MCF 10A (cell line): ENCODE results near the gene IL20. TPM values are rescaled to one million over a fixed set of nuclear protein-coding genes. Genes with fewer than 3 reads are reported as not detected.

Experiments used
- BruUV-seq: library from RNA; stranded (reverse); fragments of 400-500 nt; replicated peaks from 2 replicates; lab custom pipeline; 2021; lab: Mats Ljungman, UMichigan
- CTCF ChIA-PET: fragments of 300-600 bp; sonication (Branson Sonifier 250); formaldehyde crosslinking; extraction: SDS; loops from one replicate; lab custom pipeline; 2021; ENCODE audit warnings: antibody characterized with exemption, inconsistent platforms; lab: Yijun Ruan, JAX
- POLR2A ChIA-PET: fragments of 300-600, 350-650 bp; sonication (Branson Sonifier 250); formaldehyde crosslinking; extraction: SDS; loops from one replicate; lab custom pipeline; 2020; ENCODE audit warnings: antibody characterized with exemption, inconsistent platforms; lab: Yijun Ruan, JAX
- DNase-seq: peaks from one replicate; pipeline ENCODE4 v3.0.0-alpha.2; 2018; ENCODE audit not compliant: unreplicated experiment
- H3K27ac Mint-ChIP-seq: one replicate; pipeline ENCODE4 v1.8.0; 2022; ENCODE audit warnings: mild to moderate bottlenecking, low read depth, mixed read lengths; ENCODE audit not compliant: unreplicated experiment
- H3K27me3 Mint-ChIP-seq: one replicate; pipeline ENCODE4 v1.8.0; 2022; ENCODE audit warnings: mixed read lengths; ENCODE audit not compliant: insufficient read depth, unreplicated experiment
- H3K36me3 Mint-ChIP-seq: one replicate; pipeline ENCODE4 v1.8.0; 2022; ENCODE audit warnings: mild to moderate bottlenecking, moderate library complexity, mixed read lengths; ENCODE audit not compliant: insufficient read depth, unreplicated experiment
- H3K4me1 Mint-ChIP-seq: one replicate; pipeline ENCODE4 v1.8.0; 2022; ENCODE audit warnings: mixed read lengths; ENCODE audit not compliant: insufficient read depth, unreplicated experiment
- H3K4me3 Mint-ChIP-seq: one replicate; pipeline ENCODE4 v1.8.0; 2022; ENCODE audit warnings: mild to moderate bottlenecking, moderate library complexity, mixed read lengths; ENCODE audit not compliant: unreplicated experiment
- H3K9me3 Mint-ChIP-seq: one replicate; pipeline ENCODE4 v1.8.0; 2022; ENCODE audit warnings: mixed read lengths; ENCODE audit not compliant: unreplicated experiment
- intact Hi-C: fragments of 100-400 bp; cut with micrococcal nuclease; formaldehyde crosslinking; loops from 2 replicates; pipeline ENCODE4 v1.14.1; 2022
- total RNA-seq: library from RNA; stranded (reverse); gene quantifications from 2 replicates; pipeline ENCODE4 v1.2.3, GENCODE V29; 2022
- TF ChIP-seq, protein P1 (sequence below): fragments of 200-600 bp; IDR thresholded peaks from one replicate; pipeline ENCODE4 v1.8.0; 2022; ENCODE audit warnings: antibody characterized with exemption, mild to moderate bottlenecking; ENCODE audit not compliant: unreplicated experiment

IL20 gene
- total RNA-seq, 1 experiment from 2014 or later, result not detected

DNA sequence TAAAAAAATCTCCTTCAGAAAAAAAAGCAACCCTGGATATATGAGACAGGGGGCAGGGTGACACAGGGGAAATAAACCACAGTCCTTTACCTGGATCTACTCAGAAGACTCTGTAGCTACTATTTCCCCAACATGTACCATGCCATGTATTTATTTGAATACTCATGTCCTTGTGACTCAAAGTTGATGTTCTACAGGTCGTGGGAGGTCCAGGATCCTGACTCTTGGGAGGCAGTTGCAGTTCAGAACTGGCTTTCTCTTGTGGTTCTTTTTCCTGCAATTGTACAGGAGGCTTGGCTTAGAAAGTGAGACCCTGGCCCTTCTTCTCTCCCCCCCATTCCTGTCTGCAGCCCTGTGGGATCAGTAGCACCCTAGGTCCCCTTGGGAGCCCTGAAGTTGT is 26.0 kb downstream of the IL20 start:
- ChIA-PET CTCF (interaction anchor here (0.5 to 7.4 kb wide), 5 partner anchors 16 to 165 kb away, joined by 3 to 72 read pairs (median 25); partner anchors contain the start of gene IL20), POLR2A (interaction anchor here (0.6 to 12.1 kb wide), 5 partner anchors 9 to 182 kb away, joined by 3 to 271 read pairs (median 7); partner anchors contain the start of gene IL20)
- no peaks in the 10 kb centered on the region for H3K27me3 Mint-ChIP-seq
- TF ChIP-seq, protein P1, sequence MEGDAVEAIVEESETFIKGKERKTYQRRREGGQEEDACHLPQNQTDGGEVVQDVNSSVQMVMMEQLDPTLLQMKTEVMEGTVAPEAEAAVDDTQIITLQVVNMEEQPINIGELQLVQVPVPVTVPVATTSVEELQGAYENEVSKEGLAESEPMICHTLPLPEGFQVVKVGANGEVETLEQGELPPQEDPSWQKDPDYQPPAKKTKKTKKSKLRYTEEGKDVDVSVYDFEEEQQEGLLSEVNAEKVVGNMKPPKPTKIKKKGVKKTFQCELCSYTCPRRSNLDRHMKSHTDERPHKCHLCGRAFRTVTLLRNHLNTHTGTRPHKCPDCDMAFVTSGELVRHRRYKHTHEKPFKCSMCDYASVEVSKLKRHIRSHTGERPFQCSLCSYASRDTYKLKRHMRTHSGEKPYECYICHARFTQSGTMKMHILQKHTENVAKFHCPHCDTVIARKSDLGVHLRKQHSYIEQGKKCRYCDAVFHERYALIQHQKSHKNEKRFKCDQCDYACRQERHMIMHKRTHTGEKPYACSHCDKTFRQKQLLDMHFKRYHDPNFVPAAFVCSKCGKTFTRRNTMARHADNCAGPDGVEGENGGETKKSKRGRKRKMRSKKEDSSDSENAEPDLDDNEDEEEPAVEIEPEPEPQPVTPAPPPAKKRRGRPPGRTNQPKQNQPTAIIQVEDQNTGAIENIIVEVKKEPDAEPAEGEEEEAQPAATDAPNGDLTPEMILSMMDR, result no peak
- peaks cover 6% of the 10 kb centered on the region for H3K36me3 Mint-ChIP-seq
- H3K27ac Mint-ChIP-seq, result peak overlapping the region; percentile 95
- peak overlapping the region; percentile 45 for H3K4me3 Mint-ChIP-seq
- no TSS peak for BruUV-seq
- intact Hi-C loops, result loop anchor here (10.0 kb wide), 1 partner anchor 433 kb away; the partner anchor contains the start of gene CD55
- H3K9me3 Mint-ChIP-seq, result no peaks in the 10 kb centered on the region
- DNase-seq, result peak; percentile 59
- peaks cover 91% of the 10 kb centered on the region for H3K4me1 Mint-ChIP-seq

DNA sequence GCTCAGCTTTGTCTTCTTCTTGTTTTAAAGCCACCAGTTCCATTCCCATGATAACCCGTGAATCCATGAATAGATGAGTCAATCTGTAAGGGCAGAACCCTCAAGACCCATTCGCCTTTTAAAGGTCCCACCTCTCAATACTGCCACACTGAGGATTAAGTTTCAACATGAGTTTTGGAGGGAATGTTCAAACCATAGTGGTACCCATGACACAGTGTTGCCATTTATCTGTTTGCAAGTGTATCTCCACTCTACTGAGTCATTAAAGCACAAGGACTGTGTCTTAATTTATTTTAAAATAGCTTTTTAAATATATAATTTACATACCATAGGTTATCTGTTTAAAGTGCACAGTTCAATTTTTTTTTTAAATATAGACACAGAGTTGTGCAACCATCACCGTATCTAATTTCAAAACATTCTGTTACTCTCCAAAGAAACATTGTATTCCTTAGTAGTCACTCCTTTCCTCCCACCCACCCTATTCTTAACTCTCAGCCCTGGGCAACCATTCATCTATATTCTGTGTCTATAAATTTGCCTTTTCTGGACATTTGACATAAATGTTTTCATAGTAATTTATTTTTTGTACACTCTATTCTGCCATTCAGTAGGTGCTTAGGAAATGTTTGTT is 27.0 kb downstream of the IL20 start:
- peak overlapping the region; percentile 95 for H3K27ac Mint-ChIP-seq
- TF ChIP-seq, protein P1, result no peak
- H3K4me3 Mint-ChIP-seq, result peak overlapping the region; percentile 2
- intact Hi-C loops, result loop anchor here (10.0 kb wide), 1 partner anchor 432 kb away; the partner anchor contains the start of gene CD55
- DNase-seq, result peak; percentile 89
- peaks cover 6% of the 10 kb centered on the region for H3K36me3 Mint-ChIP-seq
- peaks cover 89% of the 10 kb centered on the region for H3K4me1 Mint-ChIP-seq
- no TSS peak for BruUV-seq
- no peaks in the 10 kb centered on the region for H3K9me3 Mint-ChIP-seq
- CTCF ChIA-PET, result interaction anchor here (0.6 to 7.4 kb wide), 9 partner anchors 9 to 166 kb away, joined by 3 to 72 read pairs (median 5); partner anchors contain the start of gene IL20
- POLR2A ChIA-PET, result interaction anchor here (0.5 to 12.1 kb wide), 15 partner anchors 7 to 488 kb away, joined by 3 to 271 read pairs (median 3); partner anchors contain the start of genes C1orf116 and IL20
- H3K27me3 Mint-ChIP-seq, result no peaks in the 10 kb centered on the region

DNA sequence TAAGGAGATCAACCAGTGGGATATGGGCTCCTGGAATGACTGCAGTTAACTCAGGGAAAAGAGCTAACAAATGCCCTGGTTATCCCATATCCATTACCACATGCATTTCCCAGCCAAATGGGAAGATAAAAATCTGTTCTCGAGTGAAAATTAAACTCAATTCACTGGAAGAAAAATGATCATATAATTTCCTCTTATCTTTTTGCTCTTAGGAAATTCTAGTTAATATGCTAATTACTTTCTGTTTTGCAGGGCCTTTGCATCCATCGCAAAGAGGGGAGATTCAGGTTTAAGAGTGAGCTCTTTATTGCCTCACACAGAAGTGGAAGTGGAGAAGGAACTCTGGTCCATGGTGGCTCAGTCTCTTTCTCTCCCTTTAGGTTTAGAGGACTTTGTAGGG is 28.0 kb downstream of the IL20 start:
- ChIA-PET POLR2A (interaction anchor here (0.8 to 12.1 kb wide), 9 partner anchors 8 to 218 kb away, joined by 3 to 271 read pairs (median 3); partner anchors contain the start of gene IL20), CTCF (interaction anchor here (0.7 to 7.4 kb wide), 10 partner anchors 8 to 282 kb away, joined by 3 to 72 read pairs (median 6); partner anchors contain the start of gene IL20)
- Mint-ChIP-seq H3K36me3 (peaks cover 10% of the 10 kb centered on the region), H3K27ac (peak overlapping the region; percentile 95), H3K4me3 (peak overlapping the region; percentile 2), H3K4me1 (peaks cover 84% of the 10 kb centered on the region), H3K9me3 (no peaks in the 10 kb centered on the region), H3K27me3 (no peaks in the 10 kb centered on the region)
- no TSS peak for BruUV-seq
- intact Hi-C loops, result loop anchor here (10.0 kb wide), 1 partner anchor 431 kb away; the partner anchor contains the start of gene CD55
- no peak for DNase-seq
- TF ChIP-seq, protein P1, result no peak

DNA sequence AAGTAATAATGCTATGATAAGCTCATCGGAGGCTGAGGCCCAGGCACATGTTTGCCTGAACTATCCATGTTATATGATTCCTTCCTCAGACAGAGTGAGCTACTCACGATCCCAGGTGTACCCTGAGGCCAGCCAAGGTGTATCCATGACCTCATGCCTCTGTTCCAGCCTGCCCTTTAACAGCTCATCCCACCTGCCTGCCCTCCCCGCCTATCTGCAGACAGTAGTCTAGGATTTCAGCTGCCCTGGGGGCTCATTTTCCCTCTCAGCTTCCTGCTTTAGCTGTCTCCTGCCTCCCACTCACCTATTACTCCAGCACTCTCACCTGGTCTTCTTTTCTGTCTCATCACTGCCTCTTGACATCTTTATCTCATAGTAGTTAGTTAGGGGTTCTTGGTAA is 29.9 kb downstream of the IL20 start:
- peak; percentile 99 for DNase-seq
- BruUV-seq, result no TSS peak
- TF ChIP-seq, protein P1, result no peak
- no peaks in the 10 kb centered on the region for H3K27me3 Mint-ChIP-seq
- peak overlapping the region; percentile 2 for H3K4me3 Mint-ChIP-seq
- ChIA-PET POLR2A (interaction anchor here (0.6 to 12.1 kb wide), 17 partner anchors 10 to 260 kb away, joined by 3 to 271 read pairs (median 4); partner anchors contain the start of genes DYRK3, IL20 and PFKFB2), CTCF (interaction anchor here (0.6 to 7.4 kb wide), 16 partner anchors 9 to 232 kb away, joined by 3 to 72 read pairs (median 6); partner anchors contain the start of gene IL20)
- H3K9me3 Mint-ChIP-seq, result no peaks in the 10 kb centered on the region
- peak overlapping the region; percentile 89 for H3K27ac Mint-ChIP-seq
- H3K4me1 Mint-ChIP-seq, result peaks cover 76% of the 10 kb centered on the region
- H3K36me3 Mint-ChIP-seq, result peaks cover 15% of the 10 kb centered on the region
- intact Hi-C loops, result loop anchor here (10.0 kb wide), 1 partner anchor 429 kb away; the partner anchor contains the start of gene CD55
